HCT116 (cell line): ENCODE data around the gene FAM83E. TPM values are rescaled to one million over a fixed set of nuclear protein-coding genes. Genes with fewer than 3 reads are reported as not detected.

ENCODE experiments used
- ATAC-seq: fragments of 200-7000 bp; cut with Tn5 transposase; 2 replicates; pipeline ENCODE4 v1.9.1; 2020; ENCODE audit warnings: mild to moderate bottlenecking, moderate library complexity
- BruUV-seq: library from RNA; stranded (reverse); fragments of 400-500 nt; replicated peaks from 2 replicates; lab custom pipeline; 2021; lab: Mats Ljungman, UMichigan
- CTCF ChIA-PET: fragments of 300-600 bp; sonication (Branson Sonifier 250); formaldehyde crosslinking; loops from one replicate; lab custom pipeline; 2021; ENCODE audit warnings: antibody characterized with exemption; lab: Charles Lee
- POLR2A ChIA-PET: fragments of 300-600, 350-600 bp; sonication (Branson Sonifier 250); formaldehyde crosslinking; loops from one replicate; lab custom pipeline; 2021; ENCODE audit warnings: antibody characterized with exemption; lab: Charles Lee
- RAD21 ChIA-PET, 2 experiments: fragments of 300-600 bp; sonication (Branson Sonifier 250); formaldehyde crosslinking; loops; one replicate each; lab custom pipeline; 2023; ENCODE audit warnings: low total read pairs in 2 of 2; ENCODE audit not compliant: uncharacterized antibody in 2 of 2, unreplicated experiment in 2 of 2, low non-redundant PET in 1 of 2; lab: Charles Lee
- DNase-seq: peaks from one replicate; pipeline ENCODE4 v3.0.0-alpha.2; 2010; ENCODE audit warnings: low read depth, low spot score
- H2AFZ ChIP-seq: fragments of 200-600 bp; shearing (Covaris generic), sonication (generic); 2 replicates; pipeline ENCODE4 v1.6.1; 2017; ENCODE audit warnings: low read depth, mixed run types, mixed read lengths, antibody characterized with exemption, low read length; ENCODE audit not compliant: poor library complexity, severe bottlenecking
- H3K27ac ChIP-seq: 2 replicates; pipeline ENCODE4 v1.5.1; 2012; ENCODE audit warnings: low read depth, low read length
- H3K27me3 ChIP-seq: fragments of 200-600 bp; sonication (generic); 2 replicates; pipeline ENCODE4 v1.6.1; 2016; ENCODE audit warnings: mixed run types, low read length, mixed read lengths; ENCODE audit not compliant: insufficient read depth
- H3K36me3 ChIP-seq, 2 experiments: fragments of 200-500 bp in 1 of 2; fragments of 200-600 bp in 1 of 2; sonication (Bioruptor generic) in 1 of 2; sonication (generic) in 1 of 2; 2 replicates each; pipeline versions ENCODE4 v1.5.1 to v1.6.1; 2014 to 2016; ENCODE audit warnings: low read length in 2 of 2, inconsistent platforms in 1 of 2, mixed read lengths in 1 of 2, mixed run types in 1 of 2; ENCODE audit not compliant: insufficient read depth in 2 of 2, control insufficient read depth in 1 of 2
- H3K4me1 ChIP-seq, 2 experiments: fragments of 200-600 bp in 1 of 2; sonication (generic) in 1 of 2; 2 replicates each; pipeline versions ENCODE4 v1.5.1 to v1.6.1; 2012 to 2017; ENCODE audit warnings: low read length in 2 of 2, inconsistent platforms in 1 of 2, mild to moderate bottlenecking in 1 of 2, mixed read lengths in 1 of 2, mixed run types in 1 of 2, moderate library complexity in 1 of 2; ENCODE audit not compliant: insufficient read depth in 2 of 2, control insufficient read depth in 1 of 2
- H3K4me2 ChIP-seq: fragments of 200-600 bp; sonication (generic); 2 replicates; pipeline ENCODE4 v1.6.1; 2017; ENCODE audit warnings: mixed run types, low read length, mixed read lengths
- H3K4me3 ChIP-seq, 2 experiments: fragments of 200-600 bp in 1 of 2; sonication (generic) in 1 of 2; replicated peaks in 1 of 2; 2 replicates each; pipeline ENCODE4 v1.5.1; 2011 to 2016; ENCODE audit warnings: low read length in 2 of 2, control low read depth in 1 of 2, low read depth in 1 of 2, mild to moderate bottlenecking in 1 of 2, mixed read lengths in 1 of 2, mixed run types in 1 of 2
- H3K79me2 ChIP-seq: fragments of 200-600 bp; sonication (generic); 2 replicates; pipeline ENCODE4 v1.6.1; 2017; ENCODE audit warnings: mild to moderate bottlenecking, mixed run types, low read length, moderate library complexity, mixed read lengths; ENCODE audit not compliant: insufficient read depth
- H3K9ac ChIP-seq: fragments of 200-600 bp; sonication (generic); 2 replicates; pipeline ENCODE4 v1.6.1; 2016; ENCODE audit warnings: low read length, mixed read lengths
- H3K9me2 ChIP-seq: fragments of 200-600 bp; sonication (generic), shearing (Covaris generic); 2 replicates; pipeline ENCODE4 v1.6.1; 2017; ENCODE audit warnings: mixed run types, mild to moderate bottlenecking, moderate library complexity; ENCODE audit not compliant: insufficient read depth
- H3K9me3 ChIP-seq, 2 experiments: fragments of 200-500 bp in 1 of 2; fragments of 200-600 bp in 1 of 2; sonication (Bioruptor generic) in 1 of 2; sonication (generic) in 1 of 2; 2 replicates each; pipeline ENCODE4 v1.6.1; 2014 to 2017; ENCODE audit warnings: low read length in 2 of 2, mixed read lengths in 2 of 2, inconsistent platforms in 1 of 2, low read depth in 1 of 2, mild to moderate bottlenecking in 1 of 2, mixed run types in 1 of 2, moderate library complexity in 1 of 2; ENCODE audit not compliant: control insufficient read depth in 1 of 2, insufficient read depth in 1 of 2
- H4K20me1 ChIP-seq: fragments of 200-600 bp; sonication (generic), shearing (Covaris generic); 2 replicates; pipeline ENCODE4 v1.6.1; 2017; ENCODE audit warnings: mixed run types, mild to moderate bottlenecking, moderate library complexity; ENCODE audit not compliant: insufficient read depth
- CBX3 ChIP-seq: IDR thresholded peaks from 2 replicates; pipeline ENCODE4 v1.6.1; 2012; ENCODE audit warnings: low read depth
- EGR1 ChIP-seq: IDR thresholded peaks from 2 replicates; pipeline ENCODE4 v1.6.1; 2012; ENCODE audit warnings: low read depth
- ELF1 ChIP-seq: IDR thresholded peaks from 2 replicates; pipeline ENCODE4 v1.6.1; 2012; ENCODE audit warnings: low read depth, borderline replicate concordance
- EZH2phosphoT487 ChIP-seq: fragments of 200-600 bp; IDR thresholded peaks from 2 replicates; pipeline ENCODE4 v1.6.1; 2018; ENCODE audit warnings: antibody characterized with exemption, borderline replicate concordance
- FOSL1 ChIP-seq: IDR thresholded peaks from 2 replicates; pipeline ENCODE4 v1.6.1; 2012; ENCODE audit warnings: low read depth
- POLR2A ChIP-seq: IDR thresholded peaks from 2 replicates; pipeline ENCODE4 v1.7.0; 2011; ENCODE audit warnings: borderline replicate concordance; ENCODE audit not compliant: insufficient read depth, insufficient read length; ENCODE audit errors: extremely low read depth
- POLR2AphosphoS5 ChIP-seq: IDR thresholded peaks from 2 replicates; pipeline ENCODE4 v1.6.1; 2011; ENCODE audit warnings: mild to moderate bottlenecking, low read depth, low read length, moderate library complexity
- RAD21 ChIP-seq: IDR thresholded peaks from 2 replicates; pipeline ENCODE4 v1.6.1; 2012; ENCODE audit warnings: low read depth, mild to moderate bottlenecking
- SIN3A ChIP-seq: IDR thresholded peaks from 2 replicates; pipeline ENCODE4 v1.6.1; 2012; ENCODE audit warnings: low read depth
- SP1 ChIP-seq: IDR thresholded peaks from 2 replicates; pipeline ENCODE4 v1.6.1; 2012; ENCODE audit warnings: low read depth
- SRF ChIP-seq: IDR thresholded peaks from 2 replicates; pipeline ENCODE4 v1.6.1; 2012; ENCODE audit warnings: low read depth
- TCF7L2 ChIP-seq: IDR thresholded peaks from 2 replicates; pipeline ENCODE4 v1.7.0; 2011; ENCODE audit warnings: borderline replicate concordance, inconsistent platforms; ENCODE audit not compliant: insufficient read depth, insufficient read length; ENCODE audit errors: extremely low read depth
- ZFX ChIP-seq: fragments of 450-650 bp; IDR thresholded peaks from 2 replicates; pipeline ENCODE4 v1.6.1; 2017
- intact Hi-C: fragments of 100-400 bp; cut with micrococcal nuclease; formaldehyde crosslinking; loops from 2 replicates; pipeline ENCODE4 v1.10.0; 2022
- total RNA-seq: library from RNA; stranded (reverse); gene quantifications from one replicate; pipeline ENCODE4 v1.2.1, GENCODE V29; 2021; ENCODE audit not compliant: unreplicated experiment
- TF ChIP-seq, protein P1 (sequence below): IDR thresholded peaks from 2 replicates; pipeline ENCODE4 v1.6.1; 2012
- TF ChIP-seq, protein P2 (sequence below), 3 experiments: fragments of 200-600 bp in 1 of 3; sonication (generic) in 1 of 3; IDR thresholded peaks in 2 of 3; conservative IDR thresholded peaks in 1 of 3; 2 replicates each; pipeline ENCODE4 v1.5.1; 2012 to 2017; ENCODE audit warnings: low read depth in 2 of 3, low read length in 2 of 3, antibody characterized with exemption in 1 of 3, borderline replicate concordance in 1 of 3, control low read depth in 1 of 3, mild to moderate bottlenecking in 1 of 3, mixed read lengths in 1 of 3, mixed run types in 1 of 3, moderate library complexity in 1 of 3; ENCODE audit not compliant: insufficient read depth in 1 of 3
- TF ChIP-seq, protein P3 (sequence below): IDR thresholded peaks from 2 replicates; pipeline ENCODE4 v1.6.1; 2011; ENCODE audit warnings: mild to moderate bottlenecking, low read length, moderate library complexity; ENCODE audit not compliant: insufficient replicate concordance; ENCODE audit errors: extremely low read depth
- TF ChIP-seq, protein P4 (sequence below): IDR thresholded peaks from 2 replicates; pipeline ENCODE4 v1.6.1; 2012; ENCODE audit warnings: low read depth
- TF ChIP-seq, protein P5 (sequence below): IDR thresholded peaks from 2 replicates; pipeline ENCODE4 v1.6.1; 2012

FAM83E gene
- total RNA-seq, 1 experiment from 2014 or later = 6.8 TPM

DNA sequence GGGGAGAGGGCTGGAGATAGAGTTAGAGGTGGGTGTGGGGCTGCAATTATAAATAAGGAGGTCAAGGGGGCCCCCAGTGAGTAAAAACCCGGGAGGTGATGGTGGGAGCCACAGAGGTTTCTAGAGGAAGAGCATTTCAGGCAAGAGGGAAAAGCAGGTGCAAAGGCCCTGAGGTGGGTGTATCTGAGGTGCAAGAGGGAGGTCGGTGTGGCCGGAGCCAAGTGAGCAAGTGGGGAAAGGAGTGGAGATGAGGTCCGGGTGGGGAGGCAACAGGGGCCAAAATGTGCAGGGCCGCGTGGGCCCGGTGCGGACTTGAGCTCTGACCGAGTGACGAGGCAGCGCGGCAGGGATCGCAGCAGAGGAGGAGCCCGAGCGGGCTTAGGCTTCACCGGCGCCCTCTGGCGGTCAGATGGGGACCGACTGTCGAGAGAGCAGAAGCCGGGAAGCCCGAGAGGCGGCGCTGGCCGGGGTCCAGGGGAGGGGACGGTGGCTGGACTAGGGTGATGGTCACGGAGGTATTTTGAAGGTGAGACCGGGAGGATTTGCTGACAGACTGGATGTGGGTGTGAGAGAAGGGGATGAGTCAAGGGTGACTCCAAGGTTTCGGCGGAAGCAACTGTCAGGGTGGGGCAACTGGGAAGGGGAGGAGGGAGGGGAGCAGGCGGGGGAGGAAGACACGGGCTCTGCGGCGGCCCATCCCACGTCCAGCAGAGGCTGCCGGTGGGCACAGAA is 26.0 kb downstream of the FAM83E start:
- no peaks in the 10 kb centered on the region for H3K9me2 ChIP-seq
- no peaks in the 10 kb centered on the region for H3K79me2 ChIP-seq
- no peaks in the 10 kb centered on the region for H3K36me3 ChIP-seq
- RAD21 ChIA-PET = interaction anchor here (0.8 to 1.2 kb wide), 2 partner anchors 83 kb away, joined by 3 read pairs; no protein-coding TSS in a partner anchor
- intact Hi-C loops = loop anchor here (10.0 kb wide), 1 partner anchor 264 kb away; the partner anchor contains the start of gene EMP3
- no peaks in the 10 kb centered on the region for H4K20me1 ChIP-seq
- H3K4me2 ChIP-seq = peak overlapping the region; percentile 84
- peak overlapping the region; percentile 35 to 50 for H3K4me3 ChIP-seq
- BruUV-seq = no TSS peak
- H3K4me1 ChIP-seq = peaks cover 10 to 28% of the 10 kb centered on the region in 2 experiments
- H3K9me3 ChIP-seq = no peaks in the 10 kb centered on the region
- POLR2A ChIA-PET = interaction anchor here (0.7 to 1.1 kb wide), 5 partner anchors 20 to 101 kb away, joined by 3 to 5 read pairs (median 3); partner anchors contain the start of genes RPL18 and SPHK2
- no peak overlapping the region for H2AFZ ChIP-seq
- DNase-seq (peak; percentile 88), ATAC-seq (peak; percentile 84)
- H3K27ac ChIP-seq = no peak overlapping the region
- peak overlapping the region; percentile 58 for H3K9ac ChIP-seq
- CTCF ChIA-PET = interaction anchor here (0.5 to 7.7 kb wide), 20 partner anchors 9 to 274 kb away, joined by 3 to 276 read pairs (median 4); partner anchors contain the start of genes CA11, RPL18, SYNGR4 and TMEM143
- H3K27me3 ChIP-seq = no peaks in the 10 kb centered on the region
- TF ChIP-seq, protein P1, sequence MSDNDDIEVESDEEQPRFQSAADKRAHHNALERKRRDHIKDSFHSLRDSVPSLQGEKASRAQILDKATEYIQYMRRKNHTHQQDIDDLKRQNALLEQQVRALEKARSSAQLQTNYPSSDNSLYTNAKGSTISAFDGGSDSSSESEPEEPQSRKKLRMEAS = peak; percentile 85
- TF ChIP-seq, protein P2, sequence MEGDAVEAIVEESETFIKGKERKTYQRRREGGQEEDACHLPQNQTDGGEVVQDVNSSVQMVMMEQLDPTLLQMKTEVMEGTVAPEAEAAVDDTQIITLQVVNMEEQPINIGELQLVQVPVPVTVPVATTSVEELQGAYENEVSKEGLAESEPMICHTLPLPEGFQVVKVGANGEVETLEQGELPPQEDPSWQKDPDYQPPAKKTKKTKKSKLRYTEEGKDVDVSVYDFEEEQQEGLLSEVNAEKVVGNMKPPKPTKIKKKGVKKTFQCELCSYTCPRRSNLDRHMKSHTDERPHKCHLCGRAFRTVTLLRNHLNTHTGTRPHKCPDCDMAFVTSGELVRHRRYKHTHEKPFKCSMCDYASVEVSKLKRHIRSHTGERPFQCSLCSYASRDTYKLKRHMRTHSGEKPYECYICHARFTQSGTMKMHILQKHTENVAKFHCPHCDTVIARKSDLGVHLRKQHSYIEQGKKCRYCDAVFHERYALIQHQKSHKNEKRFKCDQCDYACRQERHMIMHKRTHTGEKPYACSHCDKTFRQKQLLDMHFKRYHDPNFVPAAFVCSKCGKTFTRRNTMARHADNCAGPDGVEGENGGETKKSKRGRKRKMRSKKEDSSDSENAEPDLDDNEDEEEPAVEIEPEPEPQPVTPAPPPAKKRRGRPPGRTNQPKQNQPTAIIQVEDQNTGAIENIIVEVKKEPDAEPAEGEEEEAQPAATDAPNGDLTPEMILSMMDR (IDR thresholded peaks at IDR 0.05 in 2 of 3, conservative IDR thresholded peaks at IDR 0.05 in 1 of 3; ENCODE audit: borderline replicate concordance in 1 of 3, insufficient read depth in 1 of 3, low read depth in 2 of 3, low read length in 2 of 3) = peak; percentile 90 to 97 (median 93)
- TF ChIP-seq POLR2A (no peak), TCF7L2 (peak; percentile 21), EGR1 (peak; percentile 92), SIN3A (no peak), FOSL1 (peak; percentile 74), CBX3 (peak; percentile 85), POLR2AphosphoS5 (peak; percentile 58), RAD21 (peak; percentile 68), ELF1 (no peak), ZFX (no peak), SRF (no peak), EZH2phosphoT487 (no peak), SP1 (peak; percentile 87)
- TF ChIP-seq, protein P3, sequence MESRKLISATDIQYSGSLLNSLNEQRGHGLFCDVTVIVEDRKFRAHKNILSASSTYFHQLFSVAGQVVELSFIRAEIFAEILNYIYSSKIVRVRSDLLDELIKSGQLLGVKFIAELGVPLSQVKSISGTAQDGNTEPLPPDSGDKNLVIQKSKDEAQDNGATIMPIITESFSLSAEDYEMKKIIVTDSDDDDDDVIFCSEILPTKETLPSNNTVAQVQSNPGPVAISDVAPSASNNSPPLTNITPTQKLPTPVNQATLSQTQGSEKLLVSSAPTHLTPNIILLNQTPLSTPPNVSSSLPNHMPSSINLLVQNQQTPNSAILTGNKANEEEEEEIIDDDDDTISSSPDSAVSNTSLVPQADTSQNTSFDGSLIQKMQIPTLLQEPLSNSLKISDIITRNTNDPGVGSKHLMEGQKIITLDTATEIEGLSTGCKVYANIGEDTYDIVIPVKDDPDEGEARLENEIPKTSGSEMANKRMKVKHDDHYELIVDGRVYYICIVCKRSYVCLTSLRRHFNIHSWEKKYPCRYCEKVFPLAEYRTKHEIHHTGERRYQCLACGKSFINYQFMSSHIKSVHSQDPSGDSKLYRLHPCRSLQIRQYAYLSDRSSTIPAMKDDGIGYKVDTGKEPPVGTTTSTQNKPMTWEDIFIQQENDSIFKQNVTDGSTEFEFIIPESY = no peak
- TF ChIP-seq, protein P4, sequence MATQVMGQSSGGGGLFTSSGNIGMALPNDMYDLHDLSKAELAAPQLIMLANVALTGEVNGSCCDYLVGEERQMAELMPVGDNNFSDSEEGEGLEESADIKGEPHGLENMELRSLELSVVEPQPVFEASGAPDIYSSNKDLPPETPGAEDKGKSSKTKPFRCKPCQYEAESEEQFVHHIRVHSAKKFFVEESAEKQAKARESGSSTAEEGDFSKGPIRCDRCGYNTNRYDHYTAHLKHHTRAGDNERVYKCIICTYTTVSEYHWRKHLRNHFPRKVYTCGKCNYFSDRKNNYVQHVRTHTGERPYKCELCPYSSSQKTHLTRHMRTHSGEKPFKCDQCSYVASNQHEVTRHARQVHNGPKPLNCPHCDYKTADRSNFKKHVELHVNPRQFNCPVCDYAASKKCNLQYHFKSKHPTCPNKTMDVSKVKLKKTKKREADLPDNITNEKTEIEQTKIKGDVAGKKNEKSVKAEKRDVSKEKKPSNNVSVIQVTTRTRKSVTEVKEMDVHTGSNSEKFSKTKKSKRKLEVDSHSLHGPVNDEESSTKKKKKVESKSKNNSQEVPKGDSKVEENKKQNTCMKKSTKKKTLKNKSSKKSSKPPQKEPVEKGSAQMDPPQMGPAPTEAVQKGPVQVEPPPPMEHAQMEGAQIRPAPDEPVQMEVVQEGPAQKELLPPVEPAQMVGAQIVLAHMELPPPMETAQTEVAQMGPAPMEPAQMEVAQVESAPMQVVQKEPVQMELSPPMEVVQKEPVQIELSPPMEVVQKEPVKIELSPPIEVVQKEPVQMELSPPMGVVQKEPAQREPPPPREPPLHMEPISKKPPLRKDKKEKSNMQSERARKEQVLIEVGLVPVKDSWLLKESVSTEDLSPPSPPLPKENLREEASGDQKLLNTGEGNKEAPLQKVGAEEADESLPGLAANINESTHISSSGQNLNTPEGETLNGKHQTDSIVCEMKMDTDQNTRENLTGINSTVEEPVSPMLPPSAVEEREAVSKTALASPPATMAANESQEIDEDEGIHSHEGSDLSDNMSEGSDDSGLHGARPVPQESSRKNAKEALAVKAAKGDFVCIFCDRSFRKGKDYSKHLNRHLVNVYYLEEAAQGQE = no peak
- TF ChIP-seq, protein P5, sequence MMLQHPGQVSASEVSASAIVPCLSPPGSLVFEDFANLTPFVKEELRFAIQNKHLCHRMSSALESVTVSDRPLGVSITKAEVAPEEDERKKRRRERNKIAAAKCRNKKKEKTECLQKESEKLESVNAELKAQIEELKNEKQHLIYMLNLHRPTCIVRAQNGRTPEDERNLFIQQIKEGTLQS = no peak
